Stimulated activated CD8-positive, alpha-beta memory T cell treated with anti-CD3 and anti-CD28 coated beads, Interleukin-4, amount 100 ng/mL, for 1 hour (primary cell): ENCODE data around the gene VARS2.
"Not testable (repeated sequence)": the region's sequence is repeated elsewhere in the genome, so short reads cannot be mapped to it uniquely, and the experiment has no call there.

Source experiments
- DNase-seq, 2 donors: peaks; one replicate each; pipeline ENCODE4 v3.0.0-alpha.2; 2020; ENCODE audit warnings: low read depth in 2 of 2, low spot score in 1 of 2

VARS2 gene

GRCh38 chr6:30914076-30914853 lies at the start of gene VARS2:
Gene VARS2, plus strand, starts transcription at chr6:30914238. Its CDS starts 599 bp downstream, at chr6:30914837.
- DNase-seq: peak; percentile 60 to 67

- no peak for DNase-seq
Observed at GRCh38 chr6:30864325-30864724, 49.7 kb upstream of the VARS2 start.

GRCh38 chr6:30869241-30869749 lies 44.7 kb upstream of the VARS2 start:
- DNase-seq: not testable (repeated sequence)

GRCh38 chr6:30870546-30870945 lies 43.5 kb upstream of the VARS2 start:
- no peak for DNase-seq

DNA sequence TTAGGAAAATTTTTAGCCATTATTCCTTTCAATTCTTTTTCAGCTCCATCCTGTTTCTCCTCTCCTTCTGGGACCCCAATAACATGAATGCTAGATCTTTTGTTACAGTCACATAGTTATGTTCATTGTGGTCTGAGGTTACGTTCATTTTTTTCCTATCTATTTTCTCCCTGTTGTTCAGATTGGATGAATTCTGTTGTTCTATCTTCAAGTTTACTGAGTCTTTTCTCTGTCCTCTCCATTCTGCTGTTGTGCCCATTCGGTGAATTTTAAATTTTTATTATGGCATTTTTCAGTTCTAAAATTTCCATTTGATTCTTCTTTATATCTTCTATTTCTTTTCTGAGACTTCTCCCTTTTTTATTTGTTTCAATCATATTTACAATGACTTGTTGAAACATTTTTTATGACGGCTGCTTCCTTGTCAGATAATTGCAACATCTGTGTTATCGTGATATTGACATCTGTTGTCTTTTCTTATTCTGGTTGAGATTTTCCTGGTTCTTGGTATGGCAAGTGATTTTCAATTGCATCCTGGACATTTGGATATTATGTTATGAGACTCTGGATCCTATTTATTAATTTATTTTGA lies 42.4 kb upstream of the VARS2 start:
- DNase-seq: no peak

- DNase-seq: no peak
Observed at GRCh38 chr6:30873137-30873640, 40.8 kb upstream of the VARS2 start.

GRCh38 chr6:30873795-30874194 lies 40.2 kb upstream of the VARS2 start:
- DNase-seq: not testable (repeated sequence)

DNA sequence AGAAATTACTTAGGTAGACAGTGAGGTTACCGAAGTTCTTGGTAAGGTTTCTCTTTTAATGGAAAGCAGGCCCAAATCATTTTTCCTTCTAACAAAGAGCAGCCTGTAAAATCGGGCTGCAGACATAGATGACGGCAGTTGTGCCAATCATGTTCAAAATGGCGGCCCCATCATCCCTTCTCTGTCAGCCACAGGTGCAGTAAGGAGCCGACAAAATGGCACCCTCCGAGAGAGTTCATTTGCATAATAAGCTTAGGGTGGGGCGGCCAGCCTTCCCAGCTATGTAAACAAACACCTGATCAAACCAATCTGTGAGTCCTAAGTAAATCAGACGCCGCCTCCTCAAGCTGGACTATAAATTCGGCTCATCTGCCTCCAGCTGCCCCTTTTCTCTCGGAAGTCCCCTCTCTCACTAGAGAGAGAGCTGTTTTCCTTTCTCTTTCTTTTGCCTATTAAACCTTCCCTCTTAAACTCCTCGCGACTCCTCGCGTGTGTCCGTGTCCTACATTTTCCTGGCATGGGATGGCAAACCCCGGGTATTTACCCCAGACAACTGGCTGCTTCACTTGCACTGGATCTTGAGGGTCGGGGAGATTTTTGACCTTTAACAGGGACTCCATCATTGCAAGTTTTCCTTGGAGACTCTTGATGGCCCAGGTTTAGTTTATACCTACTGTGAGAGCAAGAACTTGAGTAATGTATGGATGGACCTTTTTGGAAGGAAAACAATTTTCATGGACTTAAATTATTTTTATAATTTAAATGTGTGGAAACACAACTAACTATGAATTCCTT lies 38.6 kb upstream of the VARS2 start:
- no peak for DNase-seq

DNA sequence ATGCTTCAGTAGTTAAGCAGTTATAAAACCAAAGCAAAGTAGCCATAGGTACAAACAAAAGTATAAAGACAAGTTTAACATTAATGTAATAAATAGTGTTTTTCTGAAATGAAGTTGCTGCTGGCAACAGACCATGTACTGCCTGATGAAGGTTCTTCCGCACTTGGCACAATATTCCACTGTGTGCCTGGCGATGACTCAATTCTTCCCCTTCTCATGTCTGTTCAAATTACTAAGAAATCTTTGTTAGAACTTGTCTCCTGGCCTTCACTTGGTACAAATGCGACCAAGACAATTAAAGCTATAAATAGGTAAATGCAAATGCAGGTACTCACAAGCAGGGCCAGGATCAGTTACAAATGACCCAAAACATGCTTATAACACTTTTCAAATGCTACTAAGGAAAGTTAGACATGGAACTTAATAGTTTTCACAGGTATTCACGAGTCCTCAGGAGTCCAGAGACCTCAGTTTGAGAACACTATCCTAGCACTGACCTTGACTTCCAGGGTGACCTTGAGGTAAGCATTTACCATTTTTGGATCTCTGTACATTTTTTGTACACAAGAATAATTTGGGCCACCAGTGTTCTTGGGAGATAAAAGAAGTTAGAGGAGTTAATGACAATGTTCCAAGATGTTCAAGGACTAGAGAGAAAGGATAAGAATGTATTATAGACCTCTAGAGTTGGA lies 37.9 kb upstream of the VARS2 start:
- DNase-seq: no peak

GRCh38 chr6:30877419-30878262 lies 36.4 kb upstream of the VARS2 start:
- DNase-seq: peak; percentile 33 to 61

- DNase-seq: no peak
Observed at GRCh38 chr6:30879684-30880427, 34.2 kb upstream of the VARS2 start.

DNA sequence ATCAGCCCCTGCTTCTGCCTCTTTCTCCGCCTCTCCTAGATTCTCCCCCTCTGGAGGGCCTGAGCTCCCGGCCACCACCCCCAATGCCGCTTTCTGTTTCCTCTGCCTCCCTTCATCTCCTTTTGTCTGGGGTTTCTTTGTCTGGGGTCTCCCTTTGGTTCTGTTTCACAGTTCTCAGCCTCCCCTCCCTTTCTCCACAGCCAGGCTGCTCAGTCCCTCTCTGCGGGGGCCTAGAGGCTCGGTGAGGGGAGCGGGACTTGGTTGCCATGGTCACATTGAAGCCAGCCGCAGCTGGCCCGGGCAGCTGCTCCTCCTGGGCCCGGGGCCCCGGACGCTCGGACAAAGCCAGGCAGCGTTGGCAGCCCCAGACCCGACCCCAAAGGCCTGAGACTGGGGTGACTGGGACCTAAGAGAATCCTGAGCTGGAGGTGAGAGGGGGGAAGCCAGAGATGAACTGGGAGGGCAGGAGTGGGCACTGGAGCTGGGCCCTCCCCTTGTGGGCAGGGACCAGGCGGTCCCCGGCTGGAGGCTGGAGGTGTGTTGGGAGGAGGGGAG lies 33.3 kb upstream of the VARS2 start:
- DNase-seq: no peak

GRCh38 chr6:30881392-30882203 lies 32.4 kb upstream of the VARS2 start:
- DNase-seq: no peak

- DNase-seq: no peak
Observed at GRCh38 chr6:30882204-30882758, 31.8 kb upstream of the VARS2 start.

DNA sequence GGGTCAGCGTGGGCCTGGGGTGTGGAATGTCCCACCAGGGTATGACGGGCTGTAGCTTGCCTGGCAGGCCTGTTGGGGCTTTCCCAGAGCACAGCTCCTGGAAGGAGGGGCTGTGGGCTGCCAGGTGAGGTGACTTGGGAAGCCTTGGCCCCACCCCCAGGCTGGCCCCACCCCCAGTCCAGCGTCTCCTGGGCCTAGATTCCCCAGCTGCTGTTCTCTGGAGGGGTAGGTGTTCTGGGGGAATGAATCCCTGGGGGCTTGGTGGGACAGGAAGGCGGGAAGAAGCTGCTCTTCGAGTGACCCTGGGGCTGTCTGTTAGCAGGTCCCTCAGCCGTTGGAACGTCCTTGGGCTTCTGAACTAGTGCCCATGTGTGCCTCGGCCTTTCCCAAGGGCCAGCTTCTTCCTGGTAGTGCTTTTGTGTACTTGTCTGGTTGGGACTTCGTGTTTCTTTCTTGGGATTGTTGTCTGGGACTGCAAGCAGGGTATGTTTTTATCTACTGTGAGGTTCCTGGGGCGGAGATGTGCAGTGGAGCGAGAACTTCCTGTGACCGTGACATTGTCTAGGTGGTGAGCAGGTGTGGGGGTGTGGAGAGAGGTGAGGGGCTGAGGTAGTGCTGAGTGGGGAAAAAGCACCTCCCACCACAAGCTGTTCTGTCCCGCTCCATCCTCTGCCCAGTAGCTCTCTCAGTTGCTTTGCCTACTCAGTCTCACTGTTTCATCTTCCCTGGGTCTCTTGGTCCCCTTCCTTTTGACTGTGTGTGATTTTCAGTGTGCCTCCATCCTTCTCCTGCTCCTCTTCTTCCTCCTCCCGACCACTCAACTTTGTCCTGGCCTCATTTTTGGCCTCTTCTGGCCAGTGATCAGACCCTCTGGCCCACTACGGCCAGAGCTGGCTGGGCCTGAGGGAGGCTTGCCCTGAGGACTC lies 31.0 kb upstream of the VARS2 start:
- DNase-seq: no peak

- DNase-seq: no peak
Observed at GRCh38 chr6:30883685-30884520, 30.1 kb upstream of the VARS2 start, which contains the start of gene DDR1. Gene DDR1, plus strand, starts transcription at chr6:30884519. Its CDS starts 4,211 bp downstream, at chr6:30888730.
